H1 (cell line): ENCODE measurements around the gene BAIAP2. TPM values are rescaled to one million over a fixed set of nuclear protein-coding genes. Genes with fewer than 3 reads are reported as not detected.
A peak's percentile ranks its signal among the peaks of the same experiment; 100 is the strongest.

ENCODE experiments used
- CTCF ChIA-PET: fragments of 300-600 bp; sonication (Branson Sonifier 250); formaldehyde crosslinking; loops from one replicate; lab custom pipeline; 2021; ENCODE audit not compliant: partially characterized antibody; lab: Charles Lee
- POLR2A ChIA-PET: fragments of 300-600 bp; sonication (Branson Sonifier 250); formaldehyde crosslinking; loops from one replicate; lab custom pipeline; 2021; ENCODE audit warnings: inconsistent platforms; ENCODE audit not compliant: partially characterized antibody; lab: Charles Lee
- DNase-seq, 2 experiments: peaks; one replicate each; pipeline versions ENCODE4 v3.0.0 to v3.0.0-alpha.2; 2010 to 2022; ENCODE audit warnings: low spot score in 2 of 2, low read depth in 1 of 2, mixed read lengths in 1 of 2
- FAIRE-seq: peaks from 2 replicates; lab custom pipeline; 2011; peaks lifted over from hg19 to GRCh38; lab: Jason Lieb, UNC
- H2AFZ ChIP-seq: 2 replicates; pipeline ENCODE4 v1.8.1; 2012; ENCODE audit warnings: low read length, inconsistent platforms
- H2AK5ac ChIP-seq: 2 replicates; pipeline ENCODE4 v1.6.1; 2013; ENCODE audit warnings: low read depth, low read length
- H2BK120ac ChIP-seq: replicated peaks from 2 replicates; pipeline ENCODE3; 2013; ENCODE audit warnings: low read depth, low read length, inconsistent platforms
- H2BK12ac ChIP-seq: 2 replicates; pipeline ENCODE4 v1.6.1; 2013; ENCODE audit warnings: low read depth, low read length
- H2BK15ac ChIP-seq: 2 replicates; pipeline ENCODE4 v1.6.1; 2013; ENCODE audit warnings: low read length
- H2BK20ac ChIP-seq: 2 replicates; pipeline ENCODE4 v1.6.1; 2013; ENCODE audit warnings: low read length
- H2BK5ac ChIP-seq: 2 replicates; pipeline ENCODE4 v1.6.1; 2013; ENCODE audit warnings: low read depth, low read length
- H3K14ac ChIP-seq: 2 replicates; pipeline ENCODE4 v1.6.1; 2013; ENCODE audit warnings: inconsistent platforms; ENCODE audit not compliant: insufficient read length
- H3K18ac ChIP-seq: 2 replicates; pipeline ENCODE4 v1.6.1; 2013; ENCODE audit warnings: low read length; ENCODE audit errors: extremely low read depth
- H3K23ac ChIP-seq: 2 replicates; pipeline ENCODE4 v1.6.1; 2013; ENCODE audit warnings: inconsistent platforms; ENCODE audit not compliant: insufficient read length
- H3K23me2 ChIP-seq: 2 replicates; pipeline ENCODE4 v1.6.1; 2013; ENCODE audit warnings: low read depth, low read length
- H3K27ac ChIP-seq: 2 replicates; pipeline ENCODE4 v1.6.1; 2011; ENCODE audit warnings: low read depth, low read length, inconsistent platforms
- H3K27me3 ChIP-seq, 4 experiments: replicated peaks in 1 of 4; 1 replicate in 1 of 4; 2 replicates in 3 of 4; pipeline versions ENCODE4 v1.6.1 to v1.8.1; 2011 to 2013; ENCODE audit warnings: low read length in 3 of 4, mild to moderate bottlenecking in 3 of 4, inconsistent platforms in 2 of 4, mixed read lengths in 2 of 4, moderate library complexity in 1 of 4; ENCODE audit not compliant: control insufficient read depth in 3 of 4, insufficient read depth in 3 of 4; ENCODE audit errors: extremely low read depth in 1 of 4
- H3K36me3 ChIP-seq, 4 experiments: 2 replicates each; pipeline versions ENCODE4 v1.6.1 to v1.8.1; 2011 to 2013; ENCODE audit warnings: mild to moderate bottlenecking in 4 of 4, low read length in 3 of 4, moderate library complexity in 2 of 4, control low read depth in 1 of 4, inconsistent platforms in 1 of 4; ENCODE audit not compliant: insufficient read depth in 4 of 4, control insufficient read depth in 2 of 4
- H3K4ac ChIP-seq: replicated peaks from 2 replicates; pipeline ENCODE3; 2013; ENCODE audit warnings: low read length, low read depth, mixed read lengths, inconsistent platforms; ENCODE audit not compliant: insufficient read length
- H3K4me1 ChIP-seq, 4 experiments: replicated peaks in 1 of 4; 1 replicate in 1 of 4; 2 replicates in 3 of 4; pipeline versions ENCODE4 v1.6.1 to v1.8.1; 2011 to 2013; ENCODE audit warnings: low read length in 3 of 4, inconsistent platforms in 2 of 4, mixed read lengths in 1 of 4; ENCODE audit not compliant: insufficient read depth in 4 of 4, control insufficient read depth in 3 of 4
- H3K4me2 ChIP-seq, 2 experiments: 2 replicates each; pipeline versions ENCODE4 v1.6.1 to v1.8.1; 2011 to 2013; ENCODE audit warnings: low read depth in 2 of 2, low read length in 2 of 2, control low read depth in 1 of 2, inconsistent platforms in 1 of 2, mild to moderate bottlenecking in 1 of 2; ENCODE audit not compliant: insufficient read depth in 1 of 2
- H3K4me3 ChIP-seq, 4 experiments: fragments of 200-600, 300-600 bp in 1 of 4; sonication (generic), shearing (Covaris generic), sonication (Bioruptor Twin) in 1 of 4; 2 replicates each; pipeline versions ENCODE4 v1.5.1 to v1.8.1; 2011 to 2016; ENCODE audit warnings: low read length in 4 of 4, low read depth in 3 of 4, control low read depth in 2 of 4, inconsistent platforms in 2 of 4, mild to moderate bottlenecking in 2 of 4, mixed read lengths in 1 of 4, moderate library complexity in 1 of 4; ENCODE audit not compliant: insufficient read depth in 2 of 4; ENCODE audit errors: extremely low read depth in 1 of 4
- H3K56ac ChIP-seq: replicated peaks from 2 replicates; pipeline ENCODE3; 2013; ENCODE audit warnings: low read depth, mild to moderate bottlenecking, mixed read lengths, low read length, inconsistent platforms; ENCODE audit not compliant: insufficient read length
- H3K79me1 ChIP-seq: 2 replicates; pipeline ENCODE4 v1.6.1; 2013; ENCODE audit warnings: low read depth, low read length, control low read depth
- H3K79me2 ChIP-seq, 2 experiments: 2 replicates each; pipeline versions ENCODE4 v1.6.1 to v1.8.1; 2012 to 2013; ENCODE audit warnings: low read length in 2 of 2, mild to moderate bottlenecking in 2 of 2, inconsistent platforms in 1 of 2; ENCODE audit not compliant: insufficient read depth in 2 of 2, control insufficient read depth in 1 of 2
- H3K9ac ChIP-seq, 4 experiments: replicated peaks in 1 of 4; 1 replicate in 1 of 4; 2 replicates in 3 of 4; pipeline versions ENCODE4 v1.6.1 to v1.8.1; 2011 to 2013; ENCODE audit warnings: low read depth in 3 of 4, low read length in 3 of 4, control low read depth in 2 of 4, mild to moderate bottlenecking in 2 of 4, moderate library complexity in 2 of 4, inconsistent platforms in 1 of 4; ENCODE audit errors: extremely low read depth in 1 of 4
- H3K9me3 ChIP-seq, 2 experiments: 2 replicates each; pipeline versions ENCODE4 v1.6.1 to v1.8.1; 2012 to 2013; ENCODE audit warnings: mild to moderate bottlenecking in 2 of 2, moderate library complexity in 2 of 2, control low read depth in 1 of 2, inconsistent platforms in 1 of 2, low read depth in 1 of 2, low read length in 1 of 2, mixed read lengths in 1 of 2; ENCODE audit not compliant: insufficient read depth in 2 of 2
- H4K20me1 ChIP-seq, 2 experiments: replicated peaks in 1 of 2; 2 replicates each; pipeline versions ENCODE3 to v1.8.1; 2011 to 2013; ENCODE audit warnings: inconsistent platforms in 2 of 2, low read length in 2 of 2, mild to moderate bottlenecking in 1 of 2; ENCODE audit not compliant: insufficient read depth in 2 of 2, control insufficient read depth in 1 of 2
- H4K5ac ChIP-seq: 2 replicates; pipeline ENCODE4 v1.6.1; 2013; ENCODE audit warnings: low read length, low read depth, mixed read lengths, inconsistent platforms; ENCODE audit not compliant: insufficient read length
- H4K8ac ChIP-seq: 2 replicates; pipeline ENCODE4 v1.8.0; 2013; ENCODE audit warnings: mild to moderate bottlenecking, moderate library complexity, low read length, inconsistent platforms; ENCODE audit not compliant: insufficient read depth; ENCODE audit errors: extremely low read depth
- H4K91ac ChIP-seq: replicated peaks from 2 replicates; pipeline ENCODE3; 2013; ENCODE audit warnings: low read length, mixed read lengths, inconsistent platforms; ENCODE audit not compliant: insufficient read length
- CBX5 ChIP-seq: fragments of 300-800, 300-1000 bp; sonication (generic); IDR thresholded peaks from 2 replicates; pipeline ENCODE4 v1.7.1; 2016; ENCODE audit warnings: antibody characterized with exemption, low read length, low read depth
- CREB1 ChIP-seq: IDR thresholded peaks from 2 replicates; pipeline ENCODE4 v1.6.1; 2012; ENCODE audit warnings: inconsistent platforms
- EZH2 ChIP-seq: fragments of 200-600 bp; sonication (generic); IDR thresholded peaks from 2 replicates; pipeline ENCODE4 v1.7.1; 2012; ENCODE audit warnings: low read depth, mild to moderate bottlenecking, moderate library complexity, low read length, inconsistent platforms; ENCODE audit not compliant: severe bottlenecking
- GTF2F1 ChIP-seq: IDR thresholded peaks from 2 replicates; pipeline ENCODE4 v1.6.1; 2012; ENCODE audit warnings: low read depth, low read length, improper control_type of control experiment, borderline replicate concordance
- JUND ChIP-seq: IDR thresholded peaks from 2 replicates; pipeline ENCODE4 v1.6.1; 2011; ENCODE audit warnings: mild to moderate bottlenecking, improper control_type of control experiment, low read length
- MAFK ChIP-seq: IDR thresholded peaks from 2 replicates; pipeline ENCODE4 v1.6.1; 2012; ENCODE audit warnings: low read depth, mild to moderate bottlenecking, improper control_type of control experiment, low read length
- NRF1 ChIP-seq: IDR thresholded peaks from 2 replicates; pipeline ENCODE4 v1.6.1; 2011; ENCODE audit warnings: mild to moderate bottlenecking, low read depth, low read length, improper control_type of control experiment
- POU5F1 ChIP-seq: IDR thresholded peaks from 2 replicates; pipeline ENCODE4 v1.6.1; 2011; ENCODE audit warnings: low read depth, mild to moderate bottlenecking, low read length, moderate library complexity
- RBBP5 ChIP-seq: IDR thresholded peaks from 2 replicates; pipeline ENCODE4 v1.7.1; 2012; ENCODE audit warnings: low read depth, mild to moderate bottlenecking, inconsistent platforms, low read length, moderate library complexity, borderline replicate concordance
- SIX5 ChIP-seq: IDR thresholded peaks from 2 replicates; pipeline ENCODE4 v1.6.1; 2011; ENCODE audit warnings: mild to moderate bottlenecking, low read depth, low read length
- SRF ChIP-seq: IDR thresholded peaks from 2 replicates; pipeline ENCODE4 v1.6.1; 2011; ENCODE audit warnings: mild to moderate bottlenecking, low read depth, low read length, moderate library complexity
- TAF7 ChIP-seq: optimal IDR thresholded peaks from 2 replicates; pipeline ENCODE3; 2011; ENCODE audit warnings: low read depth, mild to moderate bottlenecking, inconsistent platforms, low read length, moderate library complexity, borderline replicate concordance
- WGBS, 2 experiments: shearing (Covaris generic) in 1 of 2; methylation state at CpG; one replicate each; pipeline versions ENCODE4 v1.1.6 to v1.1.7; 2013 to 2015; ENCODE audit warnings: low lambda C conversion rate in 2 of 2, mixed read lengths in 2 of 2, inconsistent platforms in 1 of 2, low coverage in 1 of 2, missing lambda C conversion rate in 1 of 2; ENCODE audit not compliant: insufficient replicate concordance in 2 of 2, insufficient coverage in 1 of 2, insufficient read length in 1 of 2; ENCODE audit errors: extremely low coverage in 1 of 2, missing lambda C conversion rate in 1 of 2; 5-methylcytosine and 5-hydroxymethylcytosine counted together
- polyA plus RNA-seq, 7 experiments: library from polyadenylated mRNA; depleted of rRNA in 3 of 7; stranded (reverse) in 5 of 7; unstranded in 2 of 7; fragments of >200 nt in 5 of 7; fragments of 200-250 nt in 2 of 7; gene quantifications; 1 replicate in 5 of 7; 2 replicates in 1 of 7; 4 replicates in 1 of 7; pipeline versions ENCODE4 v1.2.1 to v1.2.3, GENCODE V29; 2011 to 2013; ENCODE audit warnings: missing spikeins in 2 of 7, mixed read lengths in 2 of 7
- total RNA-seq: library from RNA; stranded (reverse); fragmentation: NEBNext Ultra II Directional; extraction: Animal tissue kit (Norgen Biotek cat#: 25700); gene quantifications from 2 replicates; pipeline ENCODE4 v1.2.1, GENCODE V29; 2021
- TF ChIP-seq, protein P1 (sequence below): IDR thresholded peaks from 2 replicates; pipeline ENCODE4 v1.6.1; 2011; ENCODE audit warnings: low read length, improper control_type of control experiment

The BAIAP2 gene
- total and polyA plus RNA-seq, 2 of the 8 experiments (the other 6 are each of a cell fraction or from before 2014, with no cell fraction given): 10.0 to 22.8 TPM

DNA sequence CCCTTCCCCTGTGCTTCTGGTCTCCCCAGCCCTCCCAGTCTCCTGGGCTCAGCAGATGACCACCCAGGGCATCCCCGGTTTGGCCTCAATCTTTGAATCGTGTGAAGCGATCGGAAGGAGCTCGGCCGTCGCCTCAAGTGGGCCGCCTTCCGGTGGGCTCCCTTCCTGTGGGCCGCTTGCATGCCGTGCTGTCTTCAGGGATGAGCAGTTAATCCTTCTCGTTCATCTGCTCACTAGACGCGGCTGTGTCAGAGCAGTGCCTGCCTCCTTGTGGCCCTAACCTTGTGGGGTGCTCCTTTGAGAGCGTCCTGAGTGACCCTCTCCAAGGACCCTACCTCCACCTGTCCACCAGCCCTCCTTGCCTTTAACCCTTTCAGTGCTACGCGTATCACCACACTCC is 40.4 kb downstream of the BAIAP2 start:
- Histone ChIP-seq H3K4me3 (no peak overlapping the region), H3K4me2 (no peak overlapping the region), H2AK5ac (no peak overlapping the region), H3K9me3 (no peaks in the 10 kb centered on the region), H4K20me1 (peaks cover 0 to 11% of the 10 kb centered on the region in 2 experiments), H3K27ac (no peak overlapping the region), H3K9ac (no peak overlapping the region), H3K36me3 (no peaks in the 10 kb centered on the region; a peak in 1 of 8 replicates), H2BK12ac (0 out of 2 replicates have a peak overlapping the region, but pooled peaks have one; percentile 50), H2BK5ac (no peak overlapping the region; the same call in 1 of the 2 replicates), H3K18ac (no peak overlapping the region), H3K23ac (no peak overlapping the region), H2BK120ac (no peak overlapping the region), H4K8ac (no peak overlapping the region), H3K14ac (no peak overlapping the region), H2AFZ (no peak overlapping the region), H3K79me1 (peaks cover 11% of the 10 kb centered on the region), H3K56ac (no peak overlapping the region), H3K27me3 (no peaks in the 10 kb centered on the region), H3K4me1 (peaks cover 0 to 10% (median 3%) of the 10 kb centered on the region in 4 experiments; a peak in 3 of 7 replicates), H2BK15ac (no peak overlapping the region), H3K23me2 (no peaks in the 10 kb centered on the region), H4K91ac (no peak overlapping the region), H3K79me2 (no peaks in the 10 kb centered on the region), H3K4ac (no peak overlapping the region), H2BK20ac (no peak overlapping the region), H4K5ac (no peak overlapping the region)
- FAIRE-seq: no peak
- WGBS, 2 experiments: 90% methylated on average over 17 of the region's 17 CpGs; no CpG with 5 or more reads in 1 of the 2 experiments
- no peak for DNase-seq
- ChIA-PET POLR2A (interaction anchor here (0.6 to 1.0 kb wide), 2 partner anchors 17 to 460 kb away, joined by 3 to 4 read pairs; no protein-coding TSS in a partner anchor), CTCF (interaction anchor here (1.3 to 7.0 kb wide), 2 partner anchors 23 to 27 kb away, joined by 3 to 35 read pairs; no protein-coding TSS in a partner anchor)
- TF ChIP-seq POU5F1 (no peak), JUND (no peak), GTF2F1 (no peak), EZH2 (no peak), TAF7 (no peak), SIX5 (no peak), NRF1 (no peak), CBX5 (no peak), SRF (no peak), CREB1 (no peak), RBBP5 (no peak), MAFK (no peak)
- TF ChIP-seq, protein P1, sequence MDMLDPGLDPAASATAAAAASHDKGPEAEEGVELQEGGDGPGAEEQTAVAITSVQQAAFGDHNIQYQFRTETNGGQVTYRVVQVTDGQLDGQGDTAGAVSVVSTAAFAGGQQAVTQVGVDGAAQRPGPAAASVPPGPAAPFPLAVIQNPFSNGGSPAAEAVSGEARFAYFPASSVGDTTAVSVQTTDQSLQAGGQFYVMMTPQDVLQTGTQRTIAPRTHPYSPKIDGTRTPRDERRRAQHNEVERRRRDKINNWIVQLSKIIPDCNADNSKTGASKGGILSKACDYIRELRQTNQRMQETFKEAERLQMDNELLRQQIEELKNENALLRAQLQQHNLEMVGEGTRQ: no peak
